ENCODE data around the gene CIBAR2. TPM values are rescaled to one million over a fixed set of nuclear protein-coding genes. Genes with fewer than 3 reads are reported as not detected.

CIBAR2 gene
- total RNA-seq, 1 experiment from 2014 or later: not detected

GRCh38 chr16:85153046-85153445, 40.8 kb upstream of the CIBAR2 start:
- H3K9me2 ChIP-seq (replicated peaks; ENCODE audit: insufficient read depth, low read length): no peaks in the 10 kb centered on the region
- H3K79me2 ChIP-seq (ENCODE audit: low read length): no peaks in the 10 kb centered on the region
- no peaks in the 10 kb centered on the region for H3K9me3 ChIP-seq (ENCODE audit: low read length)
- H3K4me2 ChIP-seq (ENCODE audit: low read depth, low read length, poor library complexity, severe bottlenecking): no peak overlapping the region
- H3K27me3 ChIP-seq (ENCODE audit: low read length): no peaks in the 10 kb centered on the region
- H3K27ac ChIP-seq (ENCODE audit: low read length): no peak overlapping the region
- H4K20me1 ChIP-seq (ENCODE audit: insufficient read depth, low read depth, low read length): no peaks in the 10 kb centered on the region
- H3K4me1 ChIP-seq (ENCODE audit: low read length): peaks cover 15% of the 10 kb centered on the region
- DNase-seq: no peak
- H3K36me3 ChIP-seq (ENCODE audit: insufficient read depth, low read length): no peaks in the 10 kb centered on the region
- no peak overlapping the region for H2AFZ ChIP-seq (ENCODE audit: low read length)
- H3K4me3 ChIP-seq (ENCODE audit: low read length): no peak overlapping the region
- H3K9ac ChIP-seq (ENCODE audit: low read length): no peak overlapping the region

- H3K79me2 ChIP-seq (ENCODE audit: low read length): no peaks in the 10 kb centered on the region
- no peaks in the 10 kb centered on the region for H3K9me2 ChIP-seq (replicated peaks; ENCODE audit: insufficient read depth, low read length)
- no peak for DNase-seq
- no peaks in the 10 kb centered on the region for H4K20me1 ChIP-seq (ENCODE audit: insufficient read depth, low read depth, low read length)
- no peak overlapping the region for H3K4me2 ChIP-seq (ENCODE audit: low read depth, low read length, poor library complexity, severe bottlenecking)
- H3K9ac ChIP-seq (ENCODE audit: low read length): no peak overlapping the region
- no peaks in the 10 kb centered on the region for H3K36me3 ChIP-seq (ENCODE audit: insufficient read depth, low read length)
- H3K9me3 ChIP-seq (ENCODE audit: low read length): no peaks in the 10 kb centered on the region
- H3K4me3 ChIP-seq (ENCODE audit: low read length): no peak overlapping the region
- H2AFZ ChIP-seq (ENCODE audit: low read length): no peak overlapping the region
- no peaks in the 10 kb centered on the region for H3K27me3 ChIP-seq (ENCODE audit: low read length)
- H3K27ac ChIP-seq (ENCODE audit: low read length): no peak overlapping the region
- peaks cover 18% of the 10 kb centered on the region for H3K4me1 ChIP-seq (ENCODE audit: low read length)
These were observed 40.2 kb upstream of the CIBAR2 start for GRCh38 chr16:85152414-85153030.

GRCh38 chr16:85151603-85152413, 39.5 kb upstream of the CIBAR2 start:
- Histone ChIP-seq H3K9me3 (ENCODE audit: low read length) (no peaks in the 10 kb centered on the region), H3K79me2 (ENCODE audit: low read length) (no peaks in the 10 kb centered on the region), H3K4me1 (ENCODE audit: low read length) (peaks cover 25% of the 10 kb centered on the region), H3K27ac (ENCODE audit: low read length) (no peak overlapping the region), H3K4me3 (ENCODE audit: low read length) (no peak overlapping the region), H4K20me1 (ENCODE audit: insufficient read depth, low read depth, low read length) (no peaks in the 10 kb centered on the region), H2AFZ (ENCODE audit: low read length) (no peak overlapping the region), H3K27me3 (ENCODE audit: low read length) (no peaks in the 10 kb centered on the region), H3K9me2 (replicated peaks; ENCODE audit: insufficient read depth, low read length) (no peaks in the 10 kb centered on the region), H3K36me3 (ENCODE audit: insufficient read depth, low read length) (no peaks in the 10 kb centered on the region), H3K9ac (ENCODE audit: low read length) (no peak overlapping the region), H3K4me2 (ENCODE audit: low read depth, low read length, poor library complexity, severe bottlenecking) (no peak overlapping the region)
- DNase-seq: no peak

- H3K4me3 ChIP-seq (ENCODE audit: low read length): no peak overlapping the region
- no peak overlapping the region for H2AFZ ChIP-seq (ENCODE audit: low read length)
- H3K9me2 ChIP-seq (replicated peaks; ENCODE audit: insufficient read depth, low read length): no peaks in the 10 kb centered on the region
- no peak overlapping the region for H3K4me2 ChIP-seq (ENCODE audit: low read depth, low read length, poor library complexity, severe bottlenecking)
- H3K9me3 ChIP-seq (ENCODE audit: low read length): no peaks in the 10 kb centered on the region
- no peaks in the 10 kb centered on the region for H3K79me2 ChIP-seq (ENCODE audit: low read length)
- H3K4me1 ChIP-seq (ENCODE audit: low read length): peaks cover 25% of the 10 kb centered on the region
- no peaks in the 10 kb centered on the region for H3K27me3 ChIP-seq (ENCODE audit: low read length)
- no peak overlapping the region for H3K9ac ChIP-seq (ENCODE audit: low read length)
- H3K27ac ChIP-seq (ENCODE audit: low read length): no peak overlapping the region
- H3K36me3 ChIP-seq (ENCODE audit: insufficient read depth, low read length): no peaks in the 10 kb centered on the region
- no peaks in the 10 kb centered on the region for H4K20me1 ChIP-seq (ENCODE audit: insufficient read depth, low read depth, low read length)
- no peak for DNase-seq
These were observed 38.9 kb upstream of the CIBAR2 start for GRCh38 chr16:85151079-85151602.

- H3K4me3 ChIP-seq (ENCODE audit: low read length): no peak overlapping the region
- H4K20me1 ChIP-seq (ENCODE audit: insufficient read depth, low read depth, low read length): no peaks in the 10 kb centered on the region
- H3K9me2 ChIP-seq (replicated peaks; ENCODE audit: insufficient read depth, low read length): no peaks in the 10 kb centered on the region
- peaks cover 25% of the 10 kb centered on the region for H3K4me1 ChIP-seq (ENCODE audit: low read length)
- no peak overlapping the region for H3K9ac ChIP-seq (ENCODE audit: low read length)
- no peak overlapping the region for H2AFZ ChIP-seq (ENCODE audit: low read length)
- no peak overlapping the region for H3K4me2 ChIP-seq (ENCODE audit: low read depth, low read length, poor library complexity, severe bottlenecking)
- H3K36me3 ChIP-seq (ENCODE audit: insufficient read depth, low read length): no peaks in the 10 kb centered on the region
- no peaks in the 10 kb centered on the region for H3K79me2 ChIP-seq (ENCODE audit: low read length)
- H3K27ac ChIP-seq (ENCODE audit: low read length): no peak overlapping the region
- no peak for DNase-seq
- no peaks in the 10 kb centered on the region for H3K27me3 ChIP-seq (ENCODE audit: low read length)
- H3K9me3 ChIP-seq (ENCODE audit: low read length): no peaks in the 10 kb centered on the region
These were observed 38.2 kb upstream of the CIBAR2 start for GRCh38 chr16:85150331-85150940.

GRCh38 chr16:85149776-85150175, 37.5 kb upstream of the CIBAR2 start:
- no peak overlapping the region for H3K4me2 ChIP-seq (ENCODE audit: low read depth, low read length, poor library complexity, severe bottlenecking)
- peaks cover 25% of the 10 kb centered on the region for H3K4me1 ChIP-seq (ENCODE audit: low read length)

GRCh38 chr16:85148931-85149330, 36.7 kb upstream of the CIBAR2 start:
- Histone ChIP-seq H3K27me3 (ENCODE audit: low read length) (no peaks in the 10 kb centered on the region), H3K9me3 (ENCODE audit: low read length) (no peaks in the 10 kb centered on the region), H3K27ac (ENCODE audit: low read length) (no peak overlapping the region), H3K9ac (ENCODE audit: low read length) (no peak overlapping the region), H3K4me3 (ENCODE audit: low read length) (no peak overlapping the region), H3K79me2 (ENCODE audit: low read length) (no peaks in the 10 kb centered on the region), H3K9me2 (replicated peaks; ENCODE audit: insufficient read depth, low read length) (no peaks in the 10 kb centered on the region), H3K4me1 (ENCODE audit: low read length) (peaks cover 25% of the 10 kb centered on the region), H4K20me1 (ENCODE audit: insufficient read depth, low read depth, low read length) (no peaks in the 10 kb centered on the region), H2AFZ (ENCODE audit: low read length) (no peak overlapping the region), H3K4me2 (ENCODE audit: low read depth, low read length, poor library complexity, severe bottlenecking) (no peak overlapping the region), H3K36me3 (ENCODE audit: insufficient read depth, low read length) (no peaks in the 10 kb centered on the region)
- DNase-seq: no peak

More at GRCh38 chr16:85149776-85150175, 37.5 kb upstream of the CIBAR2 start:
- no peak overlapping the region for H3K9ac ChIP-seq (ENCODE audit: low read length)
- H4K20me1 ChIP-seq (ENCODE audit: insufficient read depth, low read depth, low read length): no peaks in the 10 kb centered on the region
- H3K27me3 ChIP-seq (ENCODE audit: low read length): no peaks in the 10 kb centered on the region
- H3K36me3 ChIP-seq (ENCODE audit: insufficient read depth, low read length): no peaks in the 10 kb centered on the region
- H3K9me2 ChIP-seq (replicated peaks; ENCODE audit: insufficient read depth, low read length): no peaks in the 10 kb centered on the region
- no peak for DNase-seq
- H2AFZ ChIP-seq (ENCODE audit: low read length): no peak overlapping the region
- no peaks in the 10 kb centered on the region for H3K9me3 ChIP-seq (ENCODE audit: low read length)
- H3K27ac ChIP-seq (ENCODE audit: low read length): no peak overlapping the region
- H3K79me2 ChIP-seq (ENCODE audit: low read length): no peaks in the 10 kb centered on the region
- H3K4me3 ChIP-seq (ENCODE audit: low read length): no peak overlapping the region
